Kidney (tissue), 14 donors: Measurements from ENCODE around the gene NCOA3. TPM values are rescaled to one million over a fixed set of nuclear protein-coding genes. Genes with fewer than 3 reads are reported as not detected.

ENCODE experiments used
- DNase-seq, 5 donors: peaks; one replicate each; pipeline ENCODE4 v3.0.0-alpha.2; 2013 to 2020
- FAIRE-seq: peaks from 2 replicates; lab custom pipeline; 2012; peaks lifted over from hg19 to GRCh38; lab: Jason Lieb, UNC
- H3K27ac ChIP-seq, 2 donors: one replicate each; pipeline ENCODE4 v1.7.0; 2013; ENCODE audit warnings: low read depth in 2 of 2, low read length in 2 of 2, inconsistent platforms in 1 of 2
- H3K27me3 ChIP-seq: one replicate; pipeline ENCODE4 v1.7.1; 2013; ENCODE audit warnings: low read length, inconsistent platforms; ENCODE audit not compliant: control insufficient read depth, insufficient read depth
- H3K36me3 ChIP-seq, 3 donors: one replicate each; pipeline versions ENCODE4 v1.7.0 to v1.7.1; 2013; ENCODE audit warnings: low read length in 3 of 3, control low read depth in 1 of 3, inconsistent platforms in 1 of 3; ENCODE audit not compliant: insufficient read depth in 3 of 3, control insufficient read depth in 2 of 3
- H3K4me1 ChIP-seq, 3 donors: one replicate each; pipeline versions ENCODE4 v1.7.0 to v1.7.1; 2013; ENCODE audit warnings: low read length in 3 of 3, inconsistent platforms in 1 of 3, low read depth in 1 of 3; ENCODE audit not compliant: control insufficient read depth in 2 of 3, insufficient read depth in 2 of 3
- H3K4me3 ChIP-seq, 3 donors: one replicate each; pipeline versions ENCODE4 v1.7.0 to v1.8.1; 2013; ENCODE audit warnings: low read length in 3 of 3, control low read depth in 1 of 3, inconsistent platforms in 1 of 3
- H3K9ac ChIP-seq, 3 donors: one replicate each; pipeline versions ENCODE4 v1.7.0 to v1.7.1; 2013; ENCODE audit warnings: low read length in 3 of 3, control low read depth in 1 of 3, inconsistent platforms in 1 of 3
- H3K9me3 ChIP-seq, 3 donors: one replicate each; pipeline versions ENCODE4 v1.7.0 to v1.7.1; 2013; ENCODE audit warnings: low read length in 3 of 3, control low read depth in 1 of 3, inconsistent platforms in 1 of 3; ENCODE audit not compliant: control insufficient read depth in 2 of 3, insufficient read depth in 1 of 3
- intact Hi-C: fragments of 100-400 bp; cut with DNase I; formaldehyde crosslinking; loops from one replicate; pipeline ENCODE4 v1.11.1; 2022
- polyA plus RNA-seq: library from polyadenylated mRNA; stranded (reverse); fragments of 350-450 nt; fragmentation: Illumina TruSeq; extraction: RNeasy Lipid Tissue Mini Kit (QIAGEN cat#74804); gene quantifications from one replicate; pipeline ENCODE4 v1.2.3, GENCODE V29; 2014; ENCODE audit warnings: low read depth, low replicate concordance; ENCODE audit not compliant: insufficient read depth
- total RNA-seq: library from RNA; stranded (reverse); fragmentation: NEBNext Ultra II Directional; extraction: Animal tissue kit (Norgen Biotek cat#: 25700); gene quantifications from one replicate; pipeline ENCODE4 v1.2.1, GENCODE V29; 2021
- TF ChIP-seq, protein P1 (sequence below): IDR thresholded peaks from 3 replicates; pipeline ENCODE4 v1.5.1; 2012; ENCODE audit warnings: mild to moderate bottlenecking, moderate library complexity, borderline replicate concordance; ENCODE audit not compliant: insufficient read depth; ENCODE audit errors: extremely low read depth
- donor health status: control.
- donor health status: control.
- donor health status: control.
- donor health status: control.
- donor health status: control.
- donor health status: DM: yes; HTN: yes; CAD: no.
- donor health status: Normal renal cell carcinoma (clear cell type).

NCOA3 gene
- total and polyA plus RNA-seq, 2 donors from 2014 or later, result 4.9 to 38.8 TPM

DNA sequence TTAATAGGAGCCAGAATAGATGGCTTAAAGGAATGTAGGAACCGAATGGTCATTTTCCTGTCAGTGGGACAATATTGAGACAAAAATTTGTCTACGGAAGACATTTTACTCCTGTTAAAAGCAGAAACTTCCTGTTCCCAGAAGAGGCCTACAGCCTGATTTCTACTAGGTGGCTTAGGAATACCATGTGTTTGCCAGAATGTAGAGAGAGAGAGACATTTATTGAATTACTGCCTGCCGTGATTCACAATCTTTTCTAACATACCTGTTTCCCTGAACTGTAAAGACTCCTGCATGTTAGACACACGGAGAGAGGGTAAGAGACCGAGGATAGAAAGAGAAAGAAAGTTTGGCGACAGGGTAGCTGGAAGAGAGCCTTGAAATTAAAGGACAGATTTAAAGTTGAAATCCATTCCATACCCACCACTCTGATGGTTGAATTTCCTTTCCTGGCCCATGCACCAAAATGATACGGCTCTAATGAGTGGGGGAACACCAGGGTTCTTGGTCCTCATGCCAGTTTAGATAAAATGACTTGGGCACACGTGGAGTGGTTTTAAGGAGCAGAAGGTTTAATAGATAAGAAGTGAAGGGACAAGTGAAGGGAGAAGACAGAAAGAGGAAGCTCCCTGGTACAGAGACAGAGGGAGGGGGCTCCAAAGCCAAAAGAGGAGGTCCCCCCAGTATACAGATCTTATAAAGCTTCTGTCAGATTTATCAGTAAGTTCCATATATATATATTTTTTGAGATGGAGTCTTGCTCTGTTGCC, 22.5 kb downstream of the NCOA3 start:
- H3K9me3 ChIP-seq, result peaks cover 0 to 3% (median 2%) of the 10 kb centered on the region in 3 donors
- no peak overlapping the region for H3K9ac ChIP-seq
- H3K4me1 ChIP-seq, result peaks cover 0 to 2% (median 0%) of the 10 kb centered on the region in 3 donors
- DNase-seq (no peak), FAIRE-seq (no peak)
- intact Hi-C loops, result no loop called here
- peak overlapping the region in 1 of 2 donors; percentile 15 for H3K27ac ChIP-seq
- TF ChIP-seq, protein P1, sequence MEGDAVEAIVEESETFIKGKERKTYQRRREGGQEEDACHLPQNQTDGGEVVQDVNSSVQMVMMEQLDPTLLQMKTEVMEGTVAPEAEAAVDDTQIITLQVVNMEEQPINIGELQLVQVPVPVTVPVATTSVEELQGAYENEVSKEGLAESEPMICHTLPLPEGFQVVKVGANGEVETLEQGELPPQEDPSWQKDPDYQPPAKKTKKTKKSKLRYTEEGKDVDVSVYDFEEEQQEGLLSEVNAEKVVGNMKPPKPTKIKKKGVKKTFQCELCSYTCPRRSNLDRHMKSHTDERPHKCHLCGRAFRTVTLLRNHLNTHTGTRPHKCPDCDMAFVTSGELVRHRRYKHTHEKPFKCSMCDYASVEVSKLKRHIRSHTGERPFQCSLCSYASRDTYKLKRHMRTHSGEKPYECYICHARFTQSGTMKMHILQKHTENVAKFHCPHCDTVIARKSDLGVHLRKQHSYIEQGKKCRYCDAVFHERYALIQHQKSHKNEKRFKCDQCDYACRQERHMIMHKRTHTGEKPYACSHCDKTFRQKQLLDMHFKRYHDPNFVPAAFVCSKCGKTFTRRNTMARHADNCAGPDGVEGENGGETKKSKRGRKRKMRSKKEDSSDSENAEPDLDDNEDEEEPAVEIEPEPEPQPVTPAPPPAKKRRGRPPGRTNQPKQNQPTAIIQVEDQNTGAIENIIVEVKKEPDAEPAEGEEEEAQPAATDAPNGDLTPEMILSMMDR, result no peak
- H3K36me3 ChIP-seq, result peaks cover 0 to 4% (median 3%) of the 10 kb centered on the region in 3 donors
- no peak overlapping the region for H3K4me3 ChIP-seq
- no peaks in the 10 kb centered on the region for H3K27me3 ChIP-seq

DNA sequence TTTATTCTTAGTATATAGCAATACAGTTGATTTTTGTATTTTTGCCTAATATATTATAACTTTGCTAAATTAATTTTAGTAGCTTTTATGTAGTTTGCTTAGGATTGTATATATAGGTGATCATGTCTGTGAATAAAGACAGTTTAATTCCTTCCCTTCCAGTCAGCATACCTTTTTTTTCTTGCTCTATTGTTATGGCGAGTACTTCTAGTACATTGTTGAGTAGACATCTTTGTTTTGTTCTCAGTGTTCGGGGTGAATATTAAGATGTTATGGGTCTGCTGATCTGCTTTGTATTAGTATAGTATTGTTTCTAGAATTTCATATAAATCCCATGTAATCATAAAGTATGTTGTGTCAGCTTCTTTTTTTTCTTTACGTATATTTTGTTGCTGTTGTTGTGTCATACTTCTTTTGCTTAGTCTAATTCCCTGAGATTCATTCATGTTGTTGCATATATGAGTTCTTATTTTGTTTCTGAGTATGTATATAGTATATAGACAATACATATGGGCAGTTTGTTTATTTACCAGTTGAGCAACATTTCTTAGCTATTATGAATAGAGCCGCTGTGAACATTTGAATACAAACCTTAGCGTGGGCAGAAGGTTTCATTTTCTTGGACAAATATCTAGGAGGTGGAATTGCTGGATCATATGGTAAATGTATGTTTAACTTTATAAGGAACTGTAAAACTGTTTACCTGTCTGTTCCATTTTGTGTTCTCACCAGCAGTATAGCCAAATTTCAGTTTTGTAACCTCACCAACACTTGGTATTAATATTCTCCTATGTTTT, 25.5 kb downstream of the NCOA3 start:
- H3K27ac ChIP-seq, result no peak overlapping the region
- H3K27me3 ChIP-seq, result no peaks in the 10 kb centered on the region
- TF ChIP-seq, protein P1, result no peak
- no peaks in the 10 kb centered on the region for H3K9me3 ChIP-seq
- no peak for DNase-seq
- no peak overlapping the region for H3K4me3 ChIP-seq
- FAIRE-seq, result no peak
- H3K36me3 ChIP-seq, result no peaks in the 10 kb centered on the region
- no peak overlapping the region for H3K9ac ChIP-seq
- H3K4me1 ChIP-seq, result peaks cover 0 to 2% (median 0%) of the 10 kb centered on the region in 3 donors
- intact Hi-C loops, result no loop called here

DNA sequence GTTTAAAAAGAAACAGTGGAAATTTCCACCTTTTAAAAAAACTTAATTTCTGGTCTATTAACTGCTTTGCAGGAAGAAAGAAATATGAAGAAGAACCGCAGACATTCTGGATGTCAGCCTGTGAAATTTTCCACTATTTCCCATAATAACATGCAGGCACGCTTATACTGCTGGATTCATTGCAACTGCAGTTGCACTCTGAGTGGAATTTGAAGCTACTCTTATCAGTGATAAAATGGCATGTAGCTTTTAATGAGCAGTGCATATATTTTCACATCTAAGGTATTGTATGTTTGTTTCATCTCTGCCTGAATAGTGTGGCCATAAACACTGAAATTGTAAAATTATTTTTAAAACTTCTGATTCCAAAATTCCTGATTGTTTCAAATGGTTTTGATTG, 28.2 kb downstream of the NCOA3 start:
- Histone ChIP-seq H3K36me3 (no peaks in the 10 kb centered on the region), H3K27me3 (no peaks in the 10 kb centered on the region), H3K4me1 (no peaks in the 10 kb centered on the region), H3K4me3 (no peak overlapping the region), H3K9ac (no peak overlapping the region), H3K9me3 (no peaks in the 10 kb centered on the region), H3K27ac (no peak overlapping the region)
- TF ChIP-seq, protein P1, result no peak
- DNase-seq (no peak), FAIRE-seq (no peak)
- intact Hi-C loops, result no loop called here
